ENCODE results near the gene ATCAY. TPM values are rescaled to one million over a fixed set of nuclear protein-coding genes. Genes with fewer than 3 reads are reported as not detected.

The ATCAY gene
- total and polyA plus RNA-seq, 2 of the 4 experiments (the other 2 are of a cell fraction), result 0.31 to 0.36 TPM

DNA sequence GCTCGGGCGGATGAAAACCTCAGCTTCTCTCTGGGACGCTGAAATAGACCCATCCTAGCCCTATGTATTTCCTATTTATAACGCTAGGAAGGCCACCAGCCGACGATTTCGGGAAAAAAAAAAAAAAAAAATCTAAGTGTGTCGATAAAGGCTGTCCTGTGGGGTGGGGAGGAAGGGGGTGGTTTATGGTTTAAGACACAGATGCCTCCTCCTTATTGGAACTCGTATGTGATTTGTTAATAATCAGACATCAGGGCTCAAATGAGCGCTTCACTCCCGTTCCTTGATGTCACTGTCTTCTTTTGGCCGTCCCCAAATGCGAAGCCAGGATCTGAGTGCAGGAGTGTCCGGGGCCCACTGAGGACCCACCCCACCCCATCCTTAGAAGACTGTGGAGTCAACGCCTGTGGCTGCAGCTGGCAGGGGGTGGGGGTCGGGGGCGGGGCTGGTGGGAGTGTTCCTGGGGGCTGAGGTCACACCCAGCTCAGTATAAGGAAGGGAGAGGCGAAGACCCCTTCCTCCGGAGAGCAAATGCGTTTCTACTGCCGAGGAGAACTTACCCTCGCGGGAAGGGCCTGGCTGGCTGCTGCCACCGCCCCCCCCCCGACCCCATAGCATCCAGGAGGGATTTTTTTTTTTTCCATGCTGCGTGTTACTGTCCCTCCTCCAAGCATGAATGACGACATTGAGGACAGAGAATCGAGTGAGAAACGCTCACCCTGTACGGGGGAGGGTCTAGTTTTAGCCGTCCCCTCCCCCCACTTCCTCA is 971 bp downstream of the ATCAY start:
- Histone ChIP-seq H3K9me1 (ENCODE audit: insufficient read depth, low read length) (no peaks in the 10 kb centered on the region), H2BK5ac (ENCODE audit: low read depth, low read length, poor library complexity, severe bottlenecking) (no peak overlapping the region), H3K79me1 (ENCODE audit: low read depth in 1 of 2, low read length in 2 of 2) (no peaks in the 10 kb centered on the region), H3K9ac (ENCODE audit: low read depth, low read length) (no peak overlapping the region), H4K91ac (ENCODE audit: insufficient read depth, low read depth, low read length) (no peak overlapping the region), H3K56ac (ENCODE audit: extremely low read depth, insufficient read depth, low read length) (no peak overlapping the region), H3K27me3 (ENCODE audit: control insufficient read depth, insufficient read depth, low read length) (peaks cover 31% of the 10 kb centered on the region), H4K20me1 (ENCODE audit: insufficient read depth, low read length) (peaks cover 3% of the 10 kb centered on the region; the same call in 1 of the 2 replicates), H3K14ac (replicated peaks; ENCODE audit: low read depth, low read length) (no peak overlapping the region), H3K4me2 (ENCODE audit: low read depth, low read length) (no peak overlapping the region), H2AK9ac (replicated peaks; ENCODE audit: low read depth, low read length, poor library complexity) (no peak overlapping the region), H2BK20ac (ENCODE audit: low read depth, low read length) (no peak overlapping the region), H3K4me3 (ENCODE audit: insufficient read depth, low read depth, low read length) (no peak overlapping the region), H3K9me3 (ENCODE audit: control insufficient read depth, insufficient read depth, low read length) (peaks cover 3% of the 10 kb centered on the region; the same call in 1 of the 2 replicates), H2BK15ac (ENCODE audit: low read depth, low read length) (no peak overlapping the region), H4K8ac (ENCODE audit: low read depth in 2 of 2, low read length in 2 of 2) (no peak overlapping the region), H3K27ac (ENCODE audit: insufficient read depth, low read length) (no peak overlapping the region), H3K4ac (ENCODE audit: low read depth, low read length) (no peak overlapping the region), H2AFZ (replicated peaks; ENCODE audit: low read length, poor library complexity) (peak overlapping the region; percentile 71), H2AK5ac (ENCODE audit: low read depth, low read length) (no peak overlapping the region), H3K36me3 (ENCODE audit: control insufficient read depth, insufficient read depth, low read length) (no peaks in the 10 kb centered on the region), H4K5ac (ENCODE audit: low read depth, low read length) (no peak overlapping the region), H3K23ac (ENCODE audit: low read depth, low read length) (no peak overlapping the region), H2BK120ac (ENCODE audit: low read depth, low read length) (no peak overlapping the region), H3K18ac (ENCODE audit: low read depth, low read length) (no peak overlapping the region), H3K4me1 (ENCODE audit: control insufficient read depth, insufficient read depth, low read length) (no peaks in the 10 kb centered on the region)
- in situ Hi-C loops (cut with MboI; ENCODE audit: low sequenced_read_pairs), result no loop called here
- no peak for TF ChIP-seq RFX5 (IDR thresholded peaks at IDR 0.05; ENCODE audit: low read depth, low read length)
- no peak for TF ChIP-seq CTCF (conservative IDR thresholded peaks at IDR 0.05; ENCODE audit: low read depth, low read length)
- TF ChIP-seq FOS (IDR thresholded peaks at IDR 0.05; ENCODE audit: low read depth, low read length), result no peak
- no peak for TF ChIP-seq NFE2L2 (IDR thresholded peaks at IDR 0.05; ENCODE audit: low read depth, low read length)
- TF ChIP-seq USF2 (IDR thresholded peaks at IDR 0.05; ENCODE audit: low read depth, low read length), result no peak
- no peak for TF ChIP-seq CHD1 (IDR thresholded peaks at IDR 0.05; ENCODE audit: low read depth, low read length)
- no peak for TF ChIP-seq MAFK (IDR thresholded peaks at IDR 0.05; ENCODE audit: low read depth, low read length)
- no peak for TF ChIP-seq ELK1 (IDR thresholded peaks at IDR 0.05; ENCODE audit: borderline replicate concordance, low read depth, low read length)
- no peak for TF ChIP-seq MXI1 (IDR thresholded peaks at IDR 0.05; ENCODE audit: borderline replicate concordance, low read depth, low read length)
- ChIA-PET POLR2A (ENCODE audit: unreplicated experiment) (no interaction called here), CTCF (interaction anchor here (0.7 kb wide), 1 partner anchor 546 kb away, joined by 6 read pairs; no protein-coding TSS in a partner anchor)
- ATAC-seq (ENCODE audit: low read depth) (no peak), DNase-seq (no peak)
- WGBS, 2 experiments (ENCODE audit: extremely low coverage in 2 of 2, insufficient read length in 1 of 2), result 20% methylated on average over 2 of the region's 31 CpGs; no CpG with 5 or more reads in 1 of the 2 experiments
- dilution Hi-C loops (cut with HindIII; ENCODE audit: low sequenced_read_pairs, unreplicated experiment), result no loop called here
- BruUV-seq (replicated peaks), result no TSS peak
- intact Hi-C loops (cut with micrococcal nuclease), result no loop called here
